H1 (cell line): ENCODE data around the gene CD180. TPM values are rescaled to one million over a fixed set of nuclear protein-coding genes. Genes with fewer than 3 reads are reported as not detected.

Experiments
- CTCF ChIA-PET: fragments of 300-600 bp; sonication (Branson Sonifier 250); formaldehyde crosslinking; loops from one replicate; lab custom pipeline; 2021; ENCODE audit not compliant: partially characterized antibody; lab: Charles Lee
- POLR2A ChIA-PET: fragments of 300-600 bp; sonication (Branson Sonifier 250); formaldehyde crosslinking; loops from one replicate; lab custom pipeline; 2021; ENCODE audit warnings: inconsistent platforms; ENCODE audit not compliant: partially characterized antibody; lab: Charles Lee
- DNase-seq, 2 experiments: peaks; one replicate each; pipeline versions ENCODE4 v3.0.0 to v3.0.0-alpha.2; 2010 to 2022; ENCODE audit warnings: low spot score in 2 of 2, low read depth in 1 of 2, mixed read lengths in 1 of 2
- FAIRE-seq: peaks from 2 replicates; lab custom pipeline; 2011; peaks lifted over from hg19 to GRCh38; lab: Jason Lieb, UNC
- H2AFZ ChIP-seq: 2 replicates; pipeline ENCODE4 v1.8.1; 2012; ENCODE audit warnings: low read length, inconsistent platforms
- H2AK5ac ChIP-seq: 2 replicates; pipeline ENCODE4 v1.6.1; 2013; ENCODE audit warnings: low read depth, low read length
- H2BK120ac ChIP-seq: replicated peaks from 2 replicates; pipeline ENCODE3; 2013; ENCODE audit warnings: low read depth, low read length, inconsistent platforms
- H2BK12ac ChIP-seq: 2 replicates; pipeline ENCODE4 v1.6.1; 2013; ENCODE audit warnings: low read depth, low read length
- H2BK15ac ChIP-seq: 2 replicates; pipeline ENCODE4 v1.6.1; 2013; ENCODE audit warnings: low read length
- H2BK20ac ChIP-seq: 2 replicates; pipeline ENCODE4 v1.6.1; 2013; ENCODE audit warnings: low read length
- H2BK5ac ChIP-seq: 2 replicates; pipeline ENCODE4 v1.6.1; 2013; ENCODE audit warnings: low read depth, low read length
- H3K14ac ChIP-seq: 2 replicates; pipeline ENCODE4 v1.6.1; 2013; ENCODE audit warnings: inconsistent platforms; ENCODE audit not compliant: insufficient read length
- H3K18ac ChIP-seq: 2 replicates; pipeline ENCODE4 v1.6.1; 2013; ENCODE audit warnings: low read length; ENCODE audit errors: extremely low read depth
- H3K23ac ChIP-seq: 2 replicates; pipeline ENCODE4 v1.6.1; 2013; ENCODE audit warnings: inconsistent platforms; ENCODE audit not compliant: insufficient read length
- H3K23me2 ChIP-seq: 2 replicates; pipeline ENCODE4 v1.6.1; 2013; ENCODE audit warnings: low read depth, low read length
- H3K27ac ChIP-seq: 2 replicates; pipeline ENCODE4 v1.6.1; 2011; ENCODE audit warnings: low read depth, low read length, inconsistent platforms
- H3K27me3 ChIP-seq, 4 experiments: replicated peaks in 1 of 4; 1 replicate in 1 of 4; 2 replicates in 3 of 4; pipeline versions ENCODE4 v1.6.1 to v1.8.1; 2011 to 2013; ENCODE audit warnings: low read length in 3 of 4, mild to moderate bottlenecking in 3 of 4, inconsistent platforms in 2 of 4, mixed read lengths in 2 of 4, moderate library complexity in 1 of 4; ENCODE audit not compliant: control insufficient read depth in 3 of 4, insufficient read depth in 3 of 4; ENCODE audit errors: extremely low read depth in 1 of 4
- H3K36me3 ChIP-seq, 4 experiments: 2 replicates each; pipeline versions ENCODE4 v1.6.1 to v1.8.1; 2011 to 2013; ENCODE audit warnings: mild to moderate bottlenecking in 4 of 4, low read length in 3 of 4, moderate library complexity in 2 of 4, control low read depth in 1 of 4, inconsistent platforms in 1 of 4; ENCODE audit not compliant: insufficient read depth in 4 of 4, control insufficient read depth in 2 of 4
- H3K4ac ChIP-seq: replicated peaks from 2 replicates; pipeline ENCODE3; 2013; ENCODE audit warnings: low read length, low read depth, mixed read lengths, inconsistent platforms; ENCODE audit not compliant: insufficient read length
- H3K4me1 ChIP-seq, 4 experiments: replicated peaks in 1 of 4; 1 replicate in 1 of 4; 2 replicates in 3 of 4; pipeline versions ENCODE4 v1.6.1 to v1.8.1; 2011 to 2013; ENCODE audit warnings: low read length in 3 of 4, inconsistent platforms in 2 of 4, mixed read lengths in 1 of 4; ENCODE audit not compliant: insufficient read depth in 4 of 4, control insufficient read depth in 3 of 4
- H3K4me2 ChIP-seq, 2 experiments: 2 replicates each; pipeline versions ENCODE4 v1.6.1 to v1.8.1; 2011 to 2013; ENCODE audit warnings: low read depth in 2 of 2, low read length in 2 of 2, control low read depth in 1 of 2, inconsistent platforms in 1 of 2, mild to moderate bottlenecking in 1 of 2; ENCODE audit not compliant: insufficient read depth in 1 of 2
- H3K4me3 ChIP-seq, 4 experiments: fragments of 200-600, 300-600 bp in 1 of 4; sonication (generic), shearing (Covaris generic), sonication (Bioruptor Twin) in 1 of 4; 2 replicates each; pipeline versions ENCODE4 v1.5.1 to v1.8.1; 2011 to 2016; ENCODE audit warnings: low read length in 4 of 4, low read depth in 3 of 4, control low read depth in 2 of 4, inconsistent platforms in 2 of 4, mild to moderate bottlenecking in 2 of 4, mixed read lengths in 1 of 4, moderate library complexity in 1 of 4; ENCODE audit not compliant: insufficient read depth in 2 of 4; ENCODE audit errors: extremely low read depth in 1 of 4
- H3K56ac ChIP-seq: replicated peaks from 2 replicates; pipeline ENCODE3; 2013; ENCODE audit warnings: low read depth, mild to moderate bottlenecking, mixed read lengths, low read length, inconsistent platforms; ENCODE audit not compliant: insufficient read length
- H3K79me1 ChIP-seq: 2 replicates; pipeline ENCODE4 v1.6.1; 2013; ENCODE audit warnings: low read depth, low read length, control low read depth
- H3K79me2 ChIP-seq, 2 experiments: 2 replicates each; pipeline versions ENCODE4 v1.6.1 to v1.8.1; 2012 to 2013; ENCODE audit warnings: low read length in 2 of 2, mild to moderate bottlenecking in 2 of 2, inconsistent platforms in 1 of 2; ENCODE audit not compliant: insufficient read depth in 2 of 2, control insufficient read depth in 1 of 2
- H3K9ac ChIP-seq, 4 experiments: replicated peaks in 1 of 4; 1 replicate in 1 of 4; 2 replicates in 3 of 4; pipeline versions ENCODE4 v1.6.1 to v1.8.1; 2011 to 2013; ENCODE audit warnings: low read depth in 3 of 4, low read length in 3 of 4, control low read depth in 2 of 4, mild to moderate bottlenecking in 2 of 4, moderate library complexity in 2 of 4, inconsistent platforms in 1 of 4; ENCODE audit errors: extremely low read depth in 1 of 4
- H3K9me3 ChIP-seq, 2 experiments: 2 replicates each; pipeline versions ENCODE4 v1.6.1 to v1.8.1; 2012 to 2013; ENCODE audit warnings: mild to moderate bottlenecking in 2 of 2, moderate library complexity in 2 of 2, control low read depth in 1 of 2, inconsistent platforms in 1 of 2, low read depth in 1 of 2, low read length in 1 of 2, mixed read lengths in 1 of 2; ENCODE audit not compliant: insufficient read depth in 2 of 2
- H4K20me1 ChIP-seq, 2 experiments: replicated peaks in 1 of 2; 2 replicates each; pipeline versions ENCODE3 to v1.8.1; 2011 to 2013; ENCODE audit warnings: inconsistent platforms in 2 of 2, low read length in 2 of 2, mild to moderate bottlenecking in 1 of 2; ENCODE audit not compliant: insufficient read depth in 2 of 2, control insufficient read depth in 1 of 2
- H4K5ac ChIP-seq: 2 replicates; pipeline ENCODE4 v1.6.1; 2013; ENCODE audit warnings: low read length, low read depth, mixed read lengths, inconsistent platforms; ENCODE audit not compliant: insufficient read length
- H4K8ac ChIP-seq: 2 replicates; pipeline ENCODE4 v1.8.0; 2013; ENCODE audit warnings: mild to moderate bottlenecking, moderate library complexity, low read length, inconsistent platforms; ENCODE audit not compliant: insufficient read depth; ENCODE audit errors: extremely low read depth
- H4K91ac ChIP-seq: replicated peaks from 2 replicates; pipeline ENCODE3; 2013; ENCODE audit warnings: low read length, mixed read lengths, inconsistent platforms; ENCODE audit not compliant: insufficient read length
- ASH2L ChIP-seq: fragments of 200-600, 300-600 bp; sonication (generic); IDR thresholded peaks from one replicate; pipeline ENCODE4 v1.7.1; 2017; ENCODE audit warnings: low read length
- BACH1 ChIP-seq: IDR thresholded peaks from 2 replicates; pipeline ENCODE4 v1.6.1; 2012; ENCODE audit warnings: low read length, improper control_type of control experiment
- CBX8 ChIP-seq: fragments of 300-800, 300-1000 bp; sonication (generic); IDR thresholded peaks from 2 replicates; pipeline ENCODE4 v1.7.1; 2016; ENCODE audit warnings: low read depth, low read length, borderline replicate concordance
- CHD2 ChIP-seq: IDR thresholded peaks from 2 replicates; pipeline ENCODE4 v1.6.1; 2012; ENCODE audit warnings: low read length, improper control_type of control experiment
- EP300 ChIP-seq, 2 experiments: IDR thresholded peaks; 1 replicate in 1 of 2; 2 replicates in 1 of 2; pipeline ENCODE4 v1.6.1; 2011 to 2012; ENCODE audit warnings: low read depth in 2 of 2, low read length in 2 of 2, mild to moderate bottlenecking in 2 of 2, borderline replicate concordance in 1 of 2, inconsistent platforms in 1 of 2, moderate library complexity in 1 of 2
- HDAC2 ChIP-seq, 2 experiments: fragments of 300-600 bp in 1 of 2; sonication (generic) in 1 of 2; IDR thresholded peaks; 2 replicates each; pipeline ENCODE4 v1.6.1; 2011 to 2012; ENCODE audit warnings: low read depth in 2 of 2, low read length in 2 of 2, mild to moderate bottlenecking in 2 of 2, moderate library complexity in 2 of 2, borderline replicate concordance in 1 of 2, inconsistent platforms in 1 of 2
- MAFK ChIP-seq: IDR thresholded peaks from 2 replicates; pipeline ENCODE4 v1.6.1; 2012; ENCODE audit warnings: low read depth, mild to moderate bottlenecking, improper control_type of control experiment, low read length
- NRF1 ChIP-seq: IDR thresholded peaks from 2 replicates; pipeline ENCODE4 v1.6.1; 2011; ENCODE audit warnings: mild to moderate bottlenecking, low read depth, low read length, improper control_type of control experiment
- RXRA ChIP-seq: IDR thresholded peaks from 2 replicates; pipeline ENCODE4 v1.6.1; 2011; ENCODE audit warnings: low read depth, mild to moderate bottlenecking, low read length, moderate library complexity; ENCODE audit not compliant: insufficient read depth
- SIX5 ChIP-seq: IDR thresholded peaks from 2 replicates; pipeline ENCODE4 v1.6.1; 2011; ENCODE audit warnings: mild to moderate bottlenecking, low read depth, low read length
- SP1 ChIP-seq: IDR thresholded peaks from 2 replicates; pipeline ENCODE4 v1.6.1; 2011; ENCODE audit warnings: low read depth, low read length
- TAF1 ChIP-seq: IDR thresholded peaks from 2 replicates; pipeline ENCODE4 v1.6.1; 2011; ENCODE audit warnings: mild to moderate bottlenecking, low read depth, low read length
- TBP ChIP-seq: IDR thresholded peaks from 2 replicates; pipeline ENCODE4 v1.6.1; 2011; ENCODE audit warnings: low read depth, low read length, improper control_type of control experiment
- USF2 ChIP-seq: IDR thresholded peaks from 2 replicates; pipeline ENCODE4 v1.6.1; 2011; ENCODE audit warnings: low read length, improper control_type of control experiment
- WGBS, 2 experiments: shearing (Covaris generic) in 1 of 2; methylation state at CpG; one replicate each; pipeline versions ENCODE4 v1.1.6 to v1.1.7; 2013 to 2015; ENCODE audit warnings: low lambda C conversion rate in 2 of 2, mixed read lengths in 2 of 2, inconsistent platforms in 1 of 2, low coverage in 1 of 2, missing lambda C conversion rate in 1 of 2; ENCODE audit not compliant: insufficient replicate concordance in 2 of 2, insufficient coverage in 1 of 2, insufficient read length in 1 of 2; ENCODE audit errors: extremely low coverage in 1 of 2, missing lambda C conversion rate in 1 of 2; 5-methylcytosine and 5-hydroxymethylcytosine counted together
- polyA plus RNA-seq, 7 experiments: library from polyadenylated mRNA; depleted of rRNA in 3 of 7; stranded (reverse) in 5 of 7; unstranded in 2 of 7; fragments of >200 nt in 5 of 7; fragments of 200-250 nt in 2 of 7; gene quantifications; 1 replicate in 5 of 7; 2 replicates in 1 of 7; 4 replicates in 1 of 7; pipeline versions ENCODE4 v1.2.1 to v1.2.3, GENCODE V29; 2011 to 2013; ENCODE audit warnings: missing spikeins in 2 of 7, mixed read lengths in 2 of 7
- total RNA-seq: library from RNA; stranded (reverse); fragmentation: NEBNext Ultra II Directional; extraction: Animal tissue kit (Norgen Biotek cat#: 25700); gene quantifications from 2 replicates; pipeline ENCODE4 v1.2.1, GENCODE V29; 2021

CD180 gene
- total and polyA plus RNA-seq, 2 of the 8 experiments (the other 6 are each of a cell fraction or from before 2014, with no cell fraction given): not detected

- Histone ChIP-seq H3K9me3 (no peaks in the 10 kb centered on the region), H2BK120ac (no peak overlapping the region), H3K23ac (no peak overlapping the region), H2BK12ac (no peak overlapping the region), H4K8ac (no peak overlapping the region), H4K20me1 (no peaks in the 10 kb centered on the region), H3K27me3 (no peaks in the 10 kb centered on the region; a peak in 1 of 7 replicates), H2AK5ac (no peak overlapping the region), H3K4me2 (no peak overlapping the region), H3K9ac (no peak overlapping the region), H3K56ac (no peak overlapping the region), H3K36me3 (no peaks in the 10 kb centered on the region), H3K18ac (no peak overlapping the region), H2BK5ac (no peak overlapping the region), H3K79me2 (no peaks in the 10 kb centered on the region), H4K91ac (no peak overlapping the region), H3K27ac (no peak overlapping the region), H3K4me3 (no peak overlapping the region), H3K4me1 (no peaks in the 10 kb centered on the region), H4K5ac (no peak overlapping the region), H2BK20ac (no peak overlapping the region), H3K4ac (no peak overlapping the region), H3K79me1 (no peaks in the 10 kb centered on the region), H2AFZ (no peak overlapping the region), H3K14ac (no peak overlapping the region), H2BK15ac (0 out of 2 replicates have a peak overlapping the region, but pooled peaks have one; percentile 0), H3K23me2 (no peaks in the 10 kb centered on the region)
- ChIA-PET POLR2A (no interaction called here), CTCF (no interaction called here)
- no peak for DNase-seq
- no peak for FAIRE-seq
- 93% methylated on average over 8 of the region's 8 CpGs; no CpG with 5 or more reads in 1 of the 2 experiments for WGBS, 2 experiments
- no peak for TF ChIP-seq SIX5
- TF ChIP-seq SP1: no peak
- no peak for TF ChIP-seq TAF1
- no peak for TF ChIP-seq USF2
- TF ChIP-seq RXRA: no peak
- TF ChIP-seq EP300 (IDR thresholded peaks at IDR 0.05; ENCODE audit: borderline replicate concordance in 1 of 2, low read depth in 2 of 2, low read length in 2 of 2): no peak
- no peak for TF ChIP-seq HDAC2 (IDR thresholded peaks at IDR 0.05; ENCODE audit: borderline replicate concordance in 1 of 2, low read depth in 2 of 2, low read length in 2 of 2)
- TF ChIP-seq TBP: no peak
- TF ChIP-seq CBX8: no peak
- TF ChIP-seq MAFK: no peak
- no peak for TF ChIP-seq ASH2L
- no peak for TF ChIP-seq CHD2
- no peak for TF ChIP-seq NRF1
- TF ChIP-seq BACH1: no peak
These were observed 41.6 kb upstream of the CD180 start for GRCh38 chr5:67238191-67238590.
